ENCODE measurements around the gene CFL2. TPM values are rescaled to one million over a fixed set of nuclear protein-coding genes. Genes with fewer than 3 reads are reported as not detected.

CFL2 gene
- total RNA-seq, 1 experiment from 2014 or later: 55.2 TPM

DNA sequence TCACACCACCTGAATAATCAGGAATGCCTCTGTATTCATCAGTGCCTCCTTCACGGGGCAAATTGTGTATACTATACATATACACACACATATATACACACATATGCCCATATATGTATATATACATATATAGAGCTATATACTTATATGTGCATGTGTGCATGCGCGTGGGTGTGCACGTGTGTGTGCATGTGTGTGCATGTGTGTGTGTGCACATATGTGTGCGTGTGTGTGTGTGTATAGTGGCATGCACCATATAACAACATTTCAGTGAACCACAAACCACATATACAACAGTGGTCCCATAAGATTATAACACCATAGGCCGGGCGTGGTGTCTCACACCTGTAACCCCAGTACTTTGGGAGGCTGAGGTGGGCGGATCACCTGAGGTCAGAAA is 35.7 kb downstream of the CFL2 start:
- no peaks in the 10 kb centered on the region for H3K9me3 ChIP-seq (ENCODE audit: control insufficient read depth in 1 of 2, insufficient read depth in 1 of 2, low read depth in 1 of 2, low read length in 2 of 2)
- H3K79me2 ChIP-seq (ENCODE audit: insufficient read depth, low read length): no peaks in the 10 kb centered on the region
- intact Hi-C loops (cut with micrococcal nuclease): loop anchor here (10.0 kb wide), 2 partner anchors 196 to 1006 kb away; partner anchors contain the start of gene BAZ1A
- H3K27ac ChIP-seq (ENCODE audit: low read depth, low read length): no peak overlapping the region
- TF ChIP-seq, protein P1, sequence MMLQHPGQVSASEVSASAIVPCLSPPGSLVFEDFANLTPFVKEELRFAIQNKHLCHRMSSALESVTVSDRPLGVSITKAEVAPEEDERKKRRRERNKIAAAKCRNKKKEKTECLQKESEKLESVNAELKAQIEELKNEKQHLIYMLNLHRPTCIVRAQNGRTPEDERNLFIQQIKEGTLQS (IDR thresholded peaks at IDR 0.05): no peak
- TF ChIP-seq TCF7L2 (IDR thresholded peaks at IDR 0.05; ENCODE audit: borderline replicate concordance, extremely low read depth, insufficient read depth, insufficient read length) (no peak), SP1 (IDR thresholded peaks at IDR 0.05; ENCODE audit: low read depth) (no peak), POLR2A (IDR thresholded peaks at IDR 0.05; ENCODE audit: borderline replicate concordance, extremely low read depth, insufficient read depth, insufficient read length) (no peak), EZH2 (IDR thresholded peaks at IDR 0.05) (no peak), CEBPB (IDR thresholded peaks at IDR 0.05; ENCODE audit: low read depth) (no peak), YY1 (IDR thresholded peaks at IDR 0.05; ENCODE audit: extremely low read depth, insufficient replicate concordance, low read depth, low read length) (no peak), EZH2phosphoT487 (IDR thresholded peaks at IDR 0.05; ENCODE audit: borderline replicate concordance) (no peak), FOSL1 (IDR thresholded peaks at IDR 0.05; ENCODE audit: low read depth) (no peak)
- TF ChIP-seq, protein P2, sequence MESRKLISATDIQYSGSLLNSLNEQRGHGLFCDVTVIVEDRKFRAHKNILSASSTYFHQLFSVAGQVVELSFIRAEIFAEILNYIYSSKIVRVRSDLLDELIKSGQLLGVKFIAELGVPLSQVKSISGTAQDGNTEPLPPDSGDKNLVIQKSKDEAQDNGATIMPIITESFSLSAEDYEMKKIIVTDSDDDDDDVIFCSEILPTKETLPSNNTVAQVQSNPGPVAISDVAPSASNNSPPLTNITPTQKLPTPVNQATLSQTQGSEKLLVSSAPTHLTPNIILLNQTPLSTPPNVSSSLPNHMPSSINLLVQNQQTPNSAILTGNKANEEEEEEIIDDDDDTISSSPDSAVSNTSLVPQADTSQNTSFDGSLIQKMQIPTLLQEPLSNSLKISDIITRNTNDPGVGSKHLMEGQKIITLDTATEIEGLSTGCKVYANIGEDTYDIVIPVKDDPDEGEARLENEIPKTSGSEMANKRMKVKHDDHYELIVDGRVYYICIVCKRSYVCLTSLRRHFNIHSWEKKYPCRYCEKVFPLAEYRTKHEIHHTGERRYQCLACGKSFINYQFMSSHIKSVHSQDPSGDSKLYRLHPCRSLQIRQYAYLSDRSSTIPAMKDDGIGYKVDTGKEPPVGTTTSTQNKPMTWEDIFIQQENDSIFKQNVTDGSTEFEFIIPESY (IDR thresholded peaks at IDR 0.05; ENCODE audit: extremely low read depth, insufficient replicate concordance, low read length): no peak
- TF ChIP-seq, protein P3, sequence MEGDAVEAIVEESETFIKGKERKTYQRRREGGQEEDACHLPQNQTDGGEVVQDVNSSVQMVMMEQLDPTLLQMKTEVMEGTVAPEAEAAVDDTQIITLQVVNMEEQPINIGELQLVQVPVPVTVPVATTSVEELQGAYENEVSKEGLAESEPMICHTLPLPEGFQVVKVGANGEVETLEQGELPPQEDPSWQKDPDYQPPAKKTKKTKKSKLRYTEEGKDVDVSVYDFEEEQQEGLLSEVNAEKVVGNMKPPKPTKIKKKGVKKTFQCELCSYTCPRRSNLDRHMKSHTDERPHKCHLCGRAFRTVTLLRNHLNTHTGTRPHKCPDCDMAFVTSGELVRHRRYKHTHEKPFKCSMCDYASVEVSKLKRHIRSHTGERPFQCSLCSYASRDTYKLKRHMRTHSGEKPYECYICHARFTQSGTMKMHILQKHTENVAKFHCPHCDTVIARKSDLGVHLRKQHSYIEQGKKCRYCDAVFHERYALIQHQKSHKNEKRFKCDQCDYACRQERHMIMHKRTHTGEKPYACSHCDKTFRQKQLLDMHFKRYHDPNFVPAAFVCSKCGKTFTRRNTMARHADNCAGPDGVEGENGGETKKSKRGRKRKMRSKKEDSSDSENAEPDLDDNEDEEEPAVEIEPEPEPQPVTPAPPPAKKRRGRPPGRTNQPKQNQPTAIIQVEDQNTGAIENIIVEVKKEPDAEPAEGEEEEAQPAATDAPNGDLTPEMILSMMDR (IDR thresholded peaks at IDR 0.05 in 2 of 3, conservative IDR thresholded peaks at IDR 0.05 in 1 of 3; ENCODE audit: borderline replicate concordance in 1 of 3, insufficient read depth in 1 of 3, low read depth in 2 of 3, low read length in 2 of 3): no peak
- TF ChIP-seq, protein P4, sequence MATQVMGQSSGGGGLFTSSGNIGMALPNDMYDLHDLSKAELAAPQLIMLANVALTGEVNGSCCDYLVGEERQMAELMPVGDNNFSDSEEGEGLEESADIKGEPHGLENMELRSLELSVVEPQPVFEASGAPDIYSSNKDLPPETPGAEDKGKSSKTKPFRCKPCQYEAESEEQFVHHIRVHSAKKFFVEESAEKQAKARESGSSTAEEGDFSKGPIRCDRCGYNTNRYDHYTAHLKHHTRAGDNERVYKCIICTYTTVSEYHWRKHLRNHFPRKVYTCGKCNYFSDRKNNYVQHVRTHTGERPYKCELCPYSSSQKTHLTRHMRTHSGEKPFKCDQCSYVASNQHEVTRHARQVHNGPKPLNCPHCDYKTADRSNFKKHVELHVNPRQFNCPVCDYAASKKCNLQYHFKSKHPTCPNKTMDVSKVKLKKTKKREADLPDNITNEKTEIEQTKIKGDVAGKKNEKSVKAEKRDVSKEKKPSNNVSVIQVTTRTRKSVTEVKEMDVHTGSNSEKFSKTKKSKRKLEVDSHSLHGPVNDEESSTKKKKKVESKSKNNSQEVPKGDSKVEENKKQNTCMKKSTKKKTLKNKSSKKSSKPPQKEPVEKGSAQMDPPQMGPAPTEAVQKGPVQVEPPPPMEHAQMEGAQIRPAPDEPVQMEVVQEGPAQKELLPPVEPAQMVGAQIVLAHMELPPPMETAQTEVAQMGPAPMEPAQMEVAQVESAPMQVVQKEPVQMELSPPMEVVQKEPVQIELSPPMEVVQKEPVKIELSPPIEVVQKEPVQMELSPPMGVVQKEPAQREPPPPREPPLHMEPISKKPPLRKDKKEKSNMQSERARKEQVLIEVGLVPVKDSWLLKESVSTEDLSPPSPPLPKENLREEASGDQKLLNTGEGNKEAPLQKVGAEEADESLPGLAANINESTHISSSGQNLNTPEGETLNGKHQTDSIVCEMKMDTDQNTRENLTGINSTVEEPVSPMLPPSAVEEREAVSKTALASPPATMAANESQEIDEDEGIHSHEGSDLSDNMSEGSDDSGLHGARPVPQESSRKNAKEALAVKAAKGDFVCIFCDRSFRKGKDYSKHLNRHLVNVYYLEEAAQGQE (IDR thresholded peaks at IDR 0.05; ENCODE audit: low read depth): no peak
- peak overlapping the region; percentile 71 for H3K4me2 ChIP-seq (ENCODE audit: low read length)
- BruUV-seq (replicated peaks): no TSS peak
- H3K4me1 ChIP-seq (ENCODE audit: control insufficient read depth in 1 of 2, insufficient read depth in 2 of 2, low read length in 2 of 2): peaks cover 10 to 21% of the 10 kb centered on the region in 2 experiments
- H3K36me3 ChIP-seq (ENCODE audit: control insufficient read depth in 1 of 2, insufficient read depth in 2 of 2, low read length in 2 of 2): no peaks in the 10 kb centered on the region
- DNase-seq (ENCODE audit: low read depth, low spot score): no peak
- CTCF ChIA-PET: no interaction called here
- no peaks in the 10 kb centered on the region for H4K20me1 ChIP-seq (ENCODE audit: insufficient read depth)
- H3K27me3 ChIP-seq (ENCODE audit: insufficient read depth, low read length): no peaks in the 10 kb centered on the region
- POLR2A ChIA-PET: interaction anchor here (0.6 kb wide), 1 partner anchor 128 kb away, joined by 4 read pairs; no protein-coding TSS in a partner anchor
- H3K4me3 ChIP-seq (replicated peaks in 1 of 2; ENCODE audit: low read depth in 1 of 2, low read length in 2 of 2): no peak overlapping the region
- RAD21 ChIA-PET (ENCODE audit: low non-redundant PET in 1 of 2, low total read pairs in 2 of 2, uncharacterized antibody in 2 of 2, unreplicated experiment in 2 of 2): no interaction called here
- H3K9me2 ChIP-seq (ENCODE audit: insufficient read depth): no peaks in the 10 kb centered on the region
- 0 out of 2 replicates have a peak, but pooled peaks have one; percentile 8 for ATAC-seq
- no peak overlapping the region for H3K9ac ChIP-seq (ENCODE audit: low read length)
- H2AFZ ChIP-seq (ENCODE audit: low read depth, low read length, poor library complexity, severe bottlenecking): no peak overlapping the region

Measured in HCT116 (cell line).